Colonic mucosa (tissue), 4 donors: Measurements from ENCODE around the gene CDKN2B. TPM values are rescaled to one million over a fixed set of nuclear protein-coding genes. Genes with fewer than 3 reads are reported as not detected.

Source experiments
- DNase-seq: peaks from one replicate; pipeline ENCODE4 v3.0.0-alpha.2; 2020
- H3K27ac ChIP-seq: fragments of 200-600 bp; one replicate; pipeline ENCODE4 v1.8.0; 2021
- H3K27me3 ChIP-seq: fragments of 200-600 bp; one replicate; pipeline ENCODE4 v1.8.0; 2021
- H3K36me3 ChIP-seq: fragments of 200-600 bp; one replicate; pipeline ENCODE4 v1.8.0; 2021
- H3K4me1 ChIP-seq: fragments of 200-600 bp; one replicate; pipeline ENCODE4 v1.8.0; 2021; ENCODE audit warnings: mild to moderate bottlenecking
- H3K4me3 ChIP-seq: fragments of 200-600 bp; one replicate; pipeline ENCODE4 v1.8.0; 2021
- H3K9ac ChIP-seq, 2 donors: one replicate each; pipeline ENCODE4 v1.7.0; 2013; ENCODE audit warnings: control low read depth in 2 of 2, low read depth in 2 of 2, low read length in 2 of 2
- H3K9me3 ChIP-seq: fragments of 200-600 bp; one replicate; pipeline ENCODE4 v1.8.0; 2021
- CTCF ChIP-seq: fragments of 200-600 bp; IDR thresholded peaks from one replicate; pipeline ENCODE4 v1.8.0; 2022; ENCODE audit warnings: antibody characterized with exemption, mild to moderate bottlenecking
- intact Hi-C: fragments of 100-400 bp; cut with DNase I; formaldehyde crosslinking; loops from one replicate; pipeline ENCODE4 v1.14.1; 2022
- total RNA-seq, 2 donors: library from RNA; stranded (reverse); fragmentation: NEBNext Ultra II Directional in 1 of 2; extraction: Animal tissue kit (Norgen Biotek cat#: 25700) in 1 of 2; gene quantifications; one replicate each; pipeline ENCODE4 v1.2.1, GENCODE V29; 2021
- donor health status: healthy.
- donor health status: DM: no; HTN: no; CAD: no.
- donor health status: DM: no; HTN: no; CAD: no.

Gene CDKN2B
- total RNA-seq, 2 donors from 2014 or later: 57.0 to 76.6 TPM

GRCh38 chr9:22008384-22008716 lies 755 bp downstream of the CDKN2B start:
- H3K27ac ChIP-seq: peak overlapping the region; percentile 88
- no peak for TF ChIP-seq CTCF
- no peaks in the 10 kb centered on the region for H3K36me3 ChIP-seq
- H3K4me1 ChIP-seq: no peaks in the 10 kb centered on the region
- peak overlapping the region; percentile 57 for H3K4me3 ChIP-seq
- no peak for DNase-seq
- intact Hi-C loops: loop anchor here (5.0 to 10.0 kb wide), 3 partner anchors 41 to 226 kb away; no protein-coding TSS in a partner anchor
- peaks cover 18% of the 10 kb centered on the region for H3K27me3 ChIP-seq
- no peaks in the 10 kb centered on the region for H3K9me3 ChIP-seq
- H3K9ac ChIP-seq: peak overlapping the region; percentile 8 to 99

DNA sequence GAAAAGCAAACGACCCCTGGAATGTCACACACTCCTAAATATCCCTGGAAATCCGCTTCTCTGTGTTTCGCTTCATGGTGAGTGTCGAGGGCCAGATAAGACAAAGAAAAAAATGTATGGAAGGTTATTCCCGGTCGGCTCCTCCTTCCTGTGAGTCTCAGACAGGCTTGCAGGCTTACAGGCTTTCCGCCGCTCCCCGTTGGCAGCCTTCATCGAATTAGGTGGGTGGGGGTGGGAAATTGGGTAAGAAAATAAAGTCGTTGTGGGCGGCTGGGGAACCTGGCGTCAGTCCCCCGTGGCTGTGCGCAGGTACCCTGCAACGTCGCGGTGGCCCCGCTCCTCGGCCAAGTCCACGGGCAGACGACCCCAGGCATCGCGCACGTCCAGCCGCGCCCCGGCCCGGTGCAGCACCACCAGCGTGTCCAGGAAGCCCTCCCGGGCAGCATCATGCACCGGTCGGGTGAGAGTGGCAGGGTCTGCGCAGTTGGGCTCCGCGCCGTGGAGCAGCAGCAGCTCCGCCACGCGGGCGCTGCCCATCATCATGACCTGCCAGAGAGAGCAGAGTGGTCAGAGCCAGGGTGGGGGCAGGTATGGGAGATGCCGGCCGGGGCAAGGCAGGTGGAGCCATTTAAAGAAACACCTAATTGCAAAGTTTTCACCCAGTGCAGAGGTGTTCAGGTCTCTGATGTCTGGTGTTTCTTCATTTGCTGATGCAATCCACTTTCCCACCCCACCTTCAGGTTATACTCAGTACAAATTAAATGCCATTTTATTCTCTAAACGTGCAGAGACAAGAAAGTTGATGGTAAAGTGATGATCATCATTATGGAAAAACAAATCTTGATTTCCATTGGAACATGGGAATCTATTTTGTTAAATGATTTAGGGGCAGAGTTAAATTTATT lies 3.2 kb downstream of the CDKN2B start:
- no peak overlapping the region for H3K27ac ChIP-seq
- H3K27me3 ChIP-seq: peaks cover 21% of the 10 kb centered on the region
- no peaks in the 10 kb centered on the region for H3K36me3 ChIP-seq
- H3K9me3 ChIP-seq: no peaks in the 10 kb centered on the region
- H3K4me3 ChIP-seq: peak overlapping the region; percentile 57
- no peak for TF ChIP-seq CTCF
- intact Hi-C loops: loop anchor here (5.0 to 10.0 kb wide), 3 partner anchors 39 to 229 kb away; no protein-coding TSS in a partner anchor
- no peak for DNase-seq
- H3K4me1 ChIP-seq: no peaks in the 10 kb centered on the region
- no peak overlapping the region for H3K9ac ChIP-seq

DNA sequence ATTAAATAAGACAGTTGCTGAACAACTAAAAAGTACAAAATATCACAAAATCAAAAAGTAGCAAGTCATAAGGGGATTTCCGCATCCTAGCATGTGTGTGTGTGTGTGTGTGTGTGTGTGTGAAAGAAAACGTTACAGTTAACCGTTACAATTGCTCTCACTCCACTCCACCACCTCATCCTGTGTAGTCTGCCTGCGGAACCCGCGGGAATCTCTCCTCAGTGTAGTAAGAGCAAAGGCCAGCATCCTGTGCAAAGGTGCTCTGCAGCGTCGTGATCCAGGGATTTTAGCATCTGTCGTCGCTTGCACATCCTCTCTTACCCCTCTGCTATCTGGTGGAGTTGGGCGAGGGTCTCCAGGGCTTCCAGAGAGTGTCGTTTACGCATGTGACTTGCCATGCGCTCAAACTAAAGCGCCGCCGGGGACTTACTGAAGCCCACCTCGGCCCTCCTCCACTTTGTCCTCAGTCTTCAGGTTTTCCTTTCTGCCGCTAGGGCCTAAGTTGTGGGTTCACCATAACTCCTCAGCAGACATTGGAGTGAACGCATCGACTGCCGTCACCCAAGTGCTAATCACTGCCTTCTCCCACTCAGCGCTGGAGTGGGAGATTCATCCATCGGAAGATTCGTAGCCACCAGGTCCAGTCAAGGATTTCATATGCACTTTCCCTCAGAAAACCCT lies 3.9 kb downstream of the CDKN2B start:
- TF ChIP-seq CTCF: no peak
- no peak overlapping the region for H3K9ac ChIP-seq
- H3K4me1 ChIP-seq: no peaks in the 10 kb centered on the region
- H3K4me3 ChIP-seq: no peak overlapping the region
- no peak for DNase-seq
- no peaks in the 10 kb centered on the region for H3K9me3 ChIP-seq
- no peak overlapping the region for H3K27ac ChIP-seq
- H3K27me3 ChIP-seq: peaks cover 21% of the 10 kb centered on the region
- intact Hi-C loops: loop anchor here (5.0 to 10.0 kb wide), 3 partner anchors 38 to 230 kb away; no protein-coding TSS in a partner anchor
- no peaks in the 10 kb centered on the region for H3K36me3 ChIP-seq

DNA sequence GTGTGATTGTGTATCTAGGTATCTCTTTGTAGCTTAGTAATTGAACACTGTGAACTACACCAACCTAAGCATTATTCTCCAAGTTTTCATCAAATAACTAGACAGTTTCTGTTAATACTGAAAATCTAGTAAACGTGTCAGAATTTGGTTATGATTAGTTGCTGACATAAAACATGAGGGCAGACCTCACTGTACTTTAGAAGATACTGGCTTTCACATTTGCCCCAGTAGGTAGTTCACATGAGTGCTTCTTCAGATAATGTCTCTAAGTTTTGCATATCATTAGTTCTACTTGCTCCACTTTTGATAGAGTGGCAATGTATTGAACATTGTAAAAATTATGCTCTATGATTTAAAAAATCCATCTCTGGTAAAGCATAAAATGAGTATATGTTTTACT lies 7.1 kb downstream of the CDKN2B start:
- Histone ChIP-seq H3K4me3 (no peak overlapping the region), H3K36me3 (no peaks in the 10 kb centered on the region), H3K9me3 (no peaks in the 10 kb centered on the region), H3K27me3 (peaks cover 19% of the 10 kb centered on the region), H3K9ac (no peak overlapping the region), H3K4me1 (no peaks in the 10 kb centered on the region), H3K27ac (no peak overlapping the region)
- TF ChIP-seq CTCF: no peak
- intact Hi-C loops: loop anchor here (10.0 kb wide), 2 partner anchors 187 to 233 kb away; no protein-coding TSS in a partner anchor
- no peak for DNase-seq

DNA sequence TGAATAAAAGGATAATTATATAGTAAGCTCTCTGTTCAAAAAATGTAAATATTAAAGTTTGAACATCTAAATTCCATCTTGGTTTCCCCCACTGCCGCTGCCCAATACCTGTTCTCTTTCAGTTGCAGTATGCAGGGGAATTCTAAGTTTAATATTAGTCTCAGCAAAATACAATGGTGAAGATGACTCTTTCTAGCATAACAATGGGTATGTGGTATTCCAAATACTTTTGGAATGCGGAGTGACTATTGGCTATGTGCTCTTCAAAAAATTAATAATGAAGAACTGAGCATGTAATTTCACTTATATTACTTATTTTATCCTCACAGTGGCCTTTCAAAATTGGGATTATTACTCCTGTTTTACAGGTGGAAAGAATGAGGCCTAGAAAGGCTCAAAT lies 11.1 kb downstream of the CDKN2B start:
- H3K27ac ChIP-seq: no peak overlapping the region
- no peak for TF ChIP-seq CTCF
- peaks cover 4% of the 10 kb centered on the region for H3K27me3 ChIP-seq
- no peak for DNase-seq
- no peak overlapping the region for H3K4me3 ChIP-seq
- no peaks in the 10 kb centered on the region for H3K9me3 ChIP-seq
- H3K36me3 ChIP-seq: no peaks in the 10 kb centered on the region
- H3K9ac ChIP-seq: no peak overlapping the region
- intact Hi-C loops: no loop called here
- no peaks in the 10 kb centered on the region for H3K4me1 ChIP-seq
